HL-60 (cell line): ENCODE results near the gene OTOA.
"Not testable (repeated sequence)": the region's sequence is repeated elsewhere in the genome, so short reads cannot be mapped to it uniquely, and the experiment has no call there.

Experiments
- DNase-seq, 2 experiments: peaks; one replicate each; pipeline ENCODE4 v3.0.0-alpha.2; 2010 to 2020; ENCODE audit warnings: low read depth in 1 of 2, low spot score in 1 of 2
- H3K27ac ChIP-seq: fragments of 250-450 bp; sonication (Bioruptor Pico); replicated peaks from 2 replicates; pipeline ENCODE4 v1.5.1; 2020; ENCODE audit warnings: mild to moderate bottlenecking, moderate library complexity
- H3K27me3 ChIP-seq: fragments of 250-450 bp; sonication (Bioruptor Pico); 2 replicates; pipeline ENCODE4 v1.5.1; 2021; ENCODE audit warnings: mild to moderate bottlenecking, moderate library complexity; ENCODE audit not compliant: insufficient read depth, poor library complexity, severe bottlenecking
- H3K4me3 ChIP-seq: replicated peaks from 2 replicates; pipeline ENCODE4 v1.5.1; 2011; ENCODE audit warnings: mild to moderate bottlenecking, control low read depth, low read length; ENCODE audit not compliant: insufficient read depth
- SPI1 ChIP-seq: IDR thresholded peaks from 2 replicates; pipeline ENCODE4 v1.6.1; 2012; ENCODE audit warnings: low read depth, mild to moderate bottlenecking, borderline replicate concordance

Gene OTOA

DNA sequence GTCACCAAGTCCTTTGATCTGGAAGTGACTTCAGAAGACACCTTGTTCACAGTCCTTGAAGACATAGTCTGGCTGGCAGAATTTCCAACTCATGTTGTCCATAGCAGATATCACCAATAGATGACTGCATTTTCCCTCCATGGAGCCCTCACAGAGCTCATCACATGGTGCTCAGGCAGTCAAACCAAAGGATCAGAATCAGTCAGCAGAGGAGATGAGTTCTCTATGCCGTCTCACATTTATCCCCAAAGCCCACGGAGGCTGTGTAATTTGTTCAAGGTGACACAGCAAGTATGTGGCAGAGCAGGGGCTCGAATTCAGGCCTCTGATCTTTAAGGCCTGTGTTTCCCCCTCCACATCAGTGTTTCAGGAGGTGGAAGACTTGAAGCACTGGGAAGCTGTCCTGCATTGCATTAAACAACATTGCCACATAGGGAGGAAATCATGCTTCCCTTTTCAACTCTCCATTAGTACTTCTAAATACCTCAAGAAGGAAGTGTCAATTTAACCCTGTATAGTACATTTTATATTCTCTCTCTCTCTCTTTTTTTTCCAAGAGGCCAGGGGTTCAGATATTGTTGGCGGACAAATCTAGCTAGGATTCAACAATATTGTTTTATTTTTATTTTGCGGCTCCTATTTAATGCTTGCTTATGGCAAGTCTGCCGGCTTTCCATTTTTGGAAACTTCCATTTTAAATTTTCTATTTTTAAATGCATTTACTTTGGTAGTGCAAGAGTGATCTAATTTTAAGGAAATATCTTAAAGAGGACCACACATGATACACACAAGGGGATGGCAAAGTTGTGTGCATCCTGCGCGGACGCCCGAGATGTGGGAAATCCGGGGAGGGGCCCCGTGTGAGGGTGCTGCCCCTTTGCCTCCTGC is 92.7 kb downstream of the OTOA start:
- peak; percentile 7 to 62 for DNase-seq
- peak; percentile 49 for TF ChIP-seq SPI1
- H3K27ac ChIP-seq, result peak overlapping the region; percentile 20; the same call in 1 of the 2 replicates
- H3K27me3 ChIP-seq, H3K4me3 ChIP-seq: not testable (repeated sequence)

DNA sequence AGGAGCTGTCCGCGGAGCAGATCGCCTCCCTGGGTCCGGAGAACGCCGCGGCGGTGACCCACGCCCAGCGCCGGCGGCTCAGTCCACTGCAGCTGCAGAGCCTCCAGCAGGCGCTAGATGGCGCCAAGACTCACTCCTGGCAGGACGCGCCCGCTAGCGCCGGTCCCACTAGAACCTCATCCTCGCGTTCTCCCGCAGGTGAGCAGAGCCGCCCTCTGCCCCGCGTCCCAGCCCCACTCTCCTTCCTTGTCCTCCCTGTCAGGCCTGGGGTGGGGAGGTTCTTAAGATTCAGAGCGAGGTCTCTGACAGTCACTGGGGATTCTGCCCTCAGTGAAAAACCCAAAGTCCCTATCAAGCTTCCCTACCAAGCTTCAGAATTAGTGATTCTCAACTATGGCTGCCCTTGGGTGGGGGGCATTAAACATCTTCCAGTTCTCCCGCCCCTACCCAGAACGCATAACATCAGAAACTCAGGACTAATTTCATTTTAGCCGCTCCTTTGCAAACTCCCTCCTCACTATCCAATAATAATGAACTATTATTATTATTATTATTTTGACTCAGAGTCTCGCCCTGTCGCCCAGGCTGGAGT is 93.4 kb downstream of the OTOA start:
- DNase-seq, H3K27me3 ChIP-seq, H3K4me3 ChIP-seq, H3K27ac ChIP-seq: not testable (repeated sequence)

DNA sequence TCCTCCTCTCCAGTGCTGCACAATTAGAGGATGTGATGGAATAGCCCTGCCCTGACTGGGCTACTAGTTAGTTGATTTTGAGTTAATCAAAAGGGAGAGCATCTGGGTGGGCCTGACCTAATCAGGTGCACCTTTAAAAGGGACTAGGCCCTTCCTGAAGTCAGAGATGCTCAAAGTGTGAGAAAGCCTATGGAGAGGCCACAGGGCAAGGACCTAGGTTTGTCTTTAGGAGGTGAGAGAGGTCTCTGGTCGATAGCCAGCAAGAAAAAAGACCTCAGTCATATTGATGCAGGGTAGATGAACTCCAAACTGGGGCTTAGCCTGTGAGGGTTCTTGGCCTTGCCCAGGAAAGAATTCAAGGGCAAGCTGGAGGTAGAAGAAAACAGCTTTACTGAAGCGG is 104.5 kb downstream of the OTOA start:
- not testable (repeated sequence) for DNase-seq, H3K27me3 ChIP-seq, H3K4me3 ChIP-seq, H3K27ac ChIP-seq

DNA sequence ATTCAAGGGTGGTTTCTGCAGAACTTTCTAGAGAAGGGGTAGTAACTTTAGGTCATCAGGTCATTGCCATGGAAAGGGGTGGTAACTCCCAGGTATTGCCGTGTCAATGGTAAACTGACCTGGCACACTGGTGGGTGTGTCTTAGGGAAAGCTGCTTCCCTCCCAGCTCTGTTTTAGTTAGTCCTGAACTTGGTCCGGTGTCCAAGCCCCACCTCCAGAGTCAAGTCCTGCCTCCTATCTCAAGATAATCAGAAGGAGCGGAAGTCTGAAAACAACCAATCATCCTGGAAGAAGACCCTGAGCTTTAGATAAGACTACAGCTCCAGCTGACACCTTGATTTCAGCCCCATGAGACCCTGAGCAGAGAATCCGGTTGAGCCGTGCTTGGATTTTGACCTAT is 105.0 kb downstream of the OTOA start:
- not testable (repeated sequence) for H3K27ac ChIP-seq, H3K4me3 ChIP-seq, H3K27me3 ChIP-seq, DNase-seq

DNA sequence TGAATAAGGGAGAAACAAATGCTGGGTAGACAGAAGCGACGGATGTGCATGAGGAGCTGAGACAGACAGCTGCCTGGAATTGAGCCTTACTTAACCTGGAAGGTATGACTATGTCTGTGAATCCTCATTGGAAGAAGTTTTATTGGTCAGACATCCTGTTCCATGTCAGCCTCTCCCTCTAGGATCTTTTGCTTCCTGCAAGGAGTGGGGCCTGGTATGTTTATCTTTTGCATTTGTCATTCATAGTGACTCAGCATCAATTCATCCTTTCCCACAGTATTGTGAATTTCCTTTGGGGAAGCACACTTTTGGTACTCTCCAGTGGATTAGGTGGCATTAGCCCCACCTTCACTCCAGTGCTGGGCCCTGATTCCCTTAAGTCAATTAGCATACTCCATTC is 105.5 kb downstream of the OTOA start:
- not testable (repeated sequence) for H3K27ac ChIP-seq, H3K4me3 ChIP-seq, DNase-seq

DNA sequence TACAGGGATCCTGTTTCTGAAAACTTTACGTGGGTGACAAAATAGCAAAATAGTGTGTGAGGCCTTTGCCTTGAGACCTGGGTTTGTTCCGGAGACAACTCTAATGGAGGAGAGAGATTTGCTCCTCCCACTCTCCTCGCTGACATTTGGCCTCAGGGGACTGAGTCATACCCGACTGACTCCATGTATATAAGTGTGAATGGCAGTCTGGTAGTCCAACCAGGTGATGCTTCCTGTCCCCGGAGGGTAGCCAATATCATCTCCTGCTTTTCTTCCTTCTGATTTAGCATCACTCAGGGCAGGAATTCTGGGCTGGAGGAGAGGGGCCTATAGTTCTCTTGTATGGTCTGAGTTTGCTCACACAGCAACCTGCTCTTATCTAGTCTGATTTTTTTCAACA is 106.8 kb downstream of the OTOA start:
- not testable (repeated sequence) for H3K27me3 ChIP-seq, H3K27ac ChIP-seq, DNase-seq, H3K4me3 ChIP-seq

More for the DNA sequence above, 105.5 kb downstream of the OTOA start:
- not testable (repeated sequence) for H3K27me3 ChIP-seq

DNA sequence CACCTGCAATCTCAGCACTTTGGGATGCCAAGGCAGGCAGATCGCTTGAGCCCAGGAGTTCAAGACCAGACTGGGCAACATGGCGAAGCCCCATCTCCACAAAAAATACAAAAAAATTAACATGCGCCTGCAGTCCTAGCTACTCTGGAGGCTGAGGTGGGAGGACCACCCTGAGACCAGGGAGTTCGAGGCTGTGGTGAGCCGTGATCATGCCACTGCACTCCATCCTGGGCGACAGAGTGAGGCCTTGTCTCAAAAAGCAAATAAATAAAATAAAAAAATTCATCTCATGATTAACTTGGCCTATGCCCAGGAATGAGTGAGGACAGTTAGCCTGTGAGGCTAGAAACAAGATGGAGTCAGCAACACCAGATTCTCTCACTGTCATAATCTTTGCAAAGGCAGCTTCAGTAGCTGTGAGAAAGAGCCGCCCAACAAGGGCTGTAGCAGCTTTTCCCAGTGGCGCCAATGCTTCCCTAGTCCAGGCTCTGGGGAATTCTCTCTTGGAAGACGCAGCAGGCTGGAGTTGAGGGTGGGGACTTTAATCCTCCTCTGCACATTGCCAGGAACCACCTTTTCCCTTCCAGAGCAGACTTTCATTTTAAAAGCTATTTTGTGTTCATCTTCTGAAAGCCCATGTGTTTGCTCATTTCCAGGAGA is 108.9 kb downstream of the OTOA start:
- not testable (repeated sequence) for H3K27ac ChIP-seq, DNase-seq, H3K4me3 ChIP-seq, H3K27me3 ChIP-seq

DNA sequence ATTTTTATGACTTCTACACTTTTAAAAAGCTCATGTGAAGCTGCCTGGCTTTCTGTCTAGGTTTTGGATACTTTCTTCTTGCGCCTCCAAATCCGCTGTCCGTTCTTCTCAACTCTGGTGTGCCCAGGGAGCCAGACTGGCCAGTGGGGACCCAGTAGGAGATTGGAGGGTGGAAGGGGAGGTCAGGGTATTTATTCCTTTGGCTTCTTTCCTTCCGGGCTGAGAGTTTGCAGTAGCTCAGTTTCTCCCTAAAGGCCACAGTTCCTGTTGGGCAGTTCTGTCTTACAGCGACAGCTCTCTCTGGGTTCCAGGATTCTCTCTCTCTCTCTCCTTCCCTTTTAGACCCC is 109.4 kb downstream of the OTOA start:
- H3K4me3 ChIP-seq, H3K27ac ChIP-seq, DNase-seq, H3K27me3 ChIP-seq: not testable (repeated sequence)

DNA sequence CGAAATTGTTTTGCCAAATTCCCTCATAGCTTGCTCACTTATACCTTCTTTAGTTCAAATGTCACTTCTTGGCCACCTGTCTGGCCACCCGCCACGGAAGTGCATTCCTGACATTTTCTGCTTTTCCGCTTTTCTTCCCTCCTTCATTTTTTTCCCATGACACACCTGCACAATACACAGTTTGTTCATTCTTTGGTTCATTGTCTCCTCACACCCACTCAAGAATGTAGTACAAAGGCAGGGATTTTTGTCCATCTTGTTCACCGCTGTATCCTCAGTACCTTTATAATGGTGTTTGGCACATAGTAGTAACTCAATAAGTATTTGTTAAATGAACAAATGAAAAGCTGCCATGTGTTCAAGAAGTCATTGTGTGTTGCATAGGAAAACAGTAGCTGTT is 116.8 kb downstream of the OTOA start:
- H3K4me3 ChIP-seq, H3K27me3 ChIP-seq, H3K27ac ChIP-seq, DNase-seq: not testable (repeated sequence)

DNA sequence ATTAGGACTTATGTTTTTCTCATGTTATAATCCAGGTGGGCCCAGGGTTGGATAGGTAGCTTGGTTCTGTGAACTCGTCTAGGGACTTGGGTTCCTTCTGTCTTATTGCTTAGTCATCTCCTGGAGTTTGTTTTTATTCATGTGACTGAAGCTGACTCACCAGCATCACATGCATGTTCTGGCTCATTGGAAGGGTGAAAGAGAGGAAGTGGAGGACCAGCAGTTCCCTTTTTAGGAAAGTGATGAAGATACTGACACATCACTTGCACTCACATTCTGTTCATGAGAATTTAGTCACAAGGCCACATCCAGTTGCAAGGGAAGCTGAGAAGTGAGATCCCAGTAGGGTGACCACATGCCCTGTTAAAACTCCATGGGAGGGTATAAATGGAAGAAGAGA is 126.7 kb downstream of the OTOA start:
- H3K27me3 ChIP-seq, H3K4me3 ChIP-seq, H3K27ac ChIP-seq, DNase-seq: not testable (repeated sequence)

DNA sequence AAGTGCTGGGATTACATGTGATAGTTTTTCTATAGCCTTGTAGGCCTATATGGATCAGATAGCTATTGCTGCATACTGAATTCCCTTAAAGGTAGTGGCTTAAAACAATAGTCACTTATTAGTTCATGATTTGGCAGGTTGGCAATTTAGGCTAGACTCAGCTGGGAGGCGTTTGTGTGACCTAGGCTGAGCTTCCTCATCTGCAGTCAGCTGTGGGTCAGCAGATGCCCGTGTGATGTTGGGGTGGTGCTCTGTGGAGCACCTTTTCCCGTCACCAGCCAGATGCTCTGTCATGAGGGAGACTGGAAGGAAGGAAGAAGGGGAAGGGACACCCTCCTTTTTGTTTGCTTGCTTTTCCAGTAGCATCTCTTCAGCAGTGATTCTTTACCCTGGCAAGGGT is 129.5 kb downstream of the OTOA start:
- H3K4me3 ChIP-seq, DNase-seq, H3K27ac ChIP-seq, H3K27me3 ChIP-seq: not testable (repeated sequence)

DNA sequence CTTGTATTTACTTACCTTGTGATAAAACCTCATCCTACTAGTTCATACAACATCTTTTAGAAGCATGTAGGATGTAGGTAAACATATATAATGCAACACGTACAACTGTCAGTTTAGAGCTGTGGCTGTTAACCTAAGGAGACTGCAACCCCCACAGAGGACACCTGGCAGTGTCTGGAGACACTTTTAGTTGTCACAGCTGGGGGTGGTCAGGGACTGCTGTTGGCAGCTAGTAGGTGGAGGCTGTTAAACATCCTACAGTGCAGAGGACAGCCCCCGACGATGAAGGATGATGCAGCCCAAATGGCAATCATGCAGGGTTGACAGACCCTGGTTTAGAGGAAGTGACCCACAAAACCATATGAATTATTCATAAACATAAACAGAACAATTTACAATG is 134.8 kb downstream of the OTOA start:
- DNase-seq, H3K27ac ChIP-seq, H3K4me3 ChIP-seq, H3K27me3 ChIP-seq: not testable (repeated sequence)
